SK-N-SH treated with all-trans-retinoic acid at 6 μM for 48 hours (cell line): ENCODE measurements around the gene EFL1.

ENCODE experiments used
- ATAC-seq: fragments of 200-7000 bp; cut with Tn5 transposase; 3 replicates; pipeline ENCODE4 v1.9.1; 2020; ENCODE audit warnings: mild to moderate bottlenecking, moderate library complexity
- ARNTL ChIP-seq: fragments of 450-650 bp; formaldehyde crosslinking; IDR thresholded peaks from 2 replicates; pipeline ENCODE4 v1.5.0; 2020; ENCODE audit warnings: low read depth, mild to moderate bottlenecking, moderate library complexity, borderline replicate concordance
- BACH2 ChIP-seq: fragments of 250-450 bp; sonication (Bioruptor Pico); IDR thresholded peaks from 2 replicates; pipeline ENCODE4 v1.9.0; 2021; ENCODE audit warnings: mild to moderate bottlenecking, borderline replicate concordance
- CREB5 ChIP-seq: fragments of 250-450 bp; sonication (Bioruptor Pico); IDR thresholded peaks from 2 replicates; pipeline ENCODE4 v1.5.1; 2020; ENCODE audit warnings: low read depth, mild to moderate bottlenecking, moderate library complexity
- CSDC2 ChIP-seq: fragments of 250-450 bp; sonication (Bioruptor Pico); IDR thresholded peaks from 2 replicates; pipeline ENCODE4 v1.5.0; 2020; ENCODE audit warnings: mild to moderate bottlenecking, moderate library complexity
- ESRRG ChIP-seq: fragments of 250-450 bp; sonication (Bioruptor Pico); IDR thresholded peaks from 2 replicates; pipeline ENCODE4 v1.6.1; 2021; ENCODE audit warnings: mild to moderate bottlenecking
- GLIS3 ChIP-seq: fragments of 250-450 bp; sonication (Bioruptor Pico); IDR thresholded peaks from 2 replicates; pipeline ENCODE4 v1.5.0; 2020; ENCODE audit warnings: mild to moderate bottlenecking, moderate library complexity
- OSR1 ChIP-seq: fragments of 250-450 bp; sonication (Bioruptor Pico); IDR thresholded peaks from 2 replicates; pipeline ENCODE4 v1.8.0; 2022; ENCODE audit warnings: moderate library complexity, mild to moderate bottlenecking, inconsistent platforms
- PATZ1 ChIP-seq: fragments of 250-450 bp; sonication (Bioruptor Pico); IDR thresholded peaks from 2 replicates; pipeline ENCODE4 v1.8.0; 2020; ENCODE audit warnings: mild to moderate bottlenecking, moderate library complexity, borderline replicate concordance
- PPARA ChIP-seq: fragments of 250-450 bp; sonication (Bioruptor Pico); IDR thresholded peaks from 2 replicates; pipeline ENCODE4 v1.5.0; 2020; ENCODE audit warnings: mild to moderate bottlenecking, borderline replicate concordance
- RARB ChIP-seq: fragments of 250-450 bp; sonication (Bioruptor Pico); IDR thresholded peaks from 2 replicates; pipeline ENCODE4 v1.8.0; 2021; ENCODE audit warnings: mild to moderate bottlenecking, moderate library complexity
- SNAI2 ChIP-seq: fragments of 250-450 bp; sonication (Bioruptor Pico); IDR thresholded peaks from 2 replicates; pipeline ENCODE4 v1.5.0; 2020; ENCODE audit warnings: mild to moderate bottlenecking, moderate library complexity
- TCF4 ChIP-seq: fragments of 250-450 bp; sonication (Bioruptor Pico); IDR thresholded peaks from 2 replicates; pipeline ENCODE4 v1.8.0; 2021; ENCODE audit warnings: mild to moderate bottlenecking, moderate library complexity, borderline replicate concordance
- TOX ChIP-seq: fragments of 250-450 bp; sonication (Bioruptor Pico); IDR thresholded peaks from 2 replicates; pipeline ENCODE4 v1.8.0; 2021; ENCODE audit warnings: mild to moderate bottlenecking, moderate library complexity, borderline replicate concordance
- ZC3H10 ChIP-seq: fragments of 250-450 bp; sonication (Bioruptor Pico); IDR thresholded peaks from 2 replicates; pipeline ENCODE4 v1.5.1; 2021; ENCODE audit warnings: mild to moderate bottlenecking, moderate library complexity
- ZFP3 ChIP-seq: fragments of 250-450 bp; sonication (Bioruptor Pico); IDR thresholded peaks from 2 replicates; pipeline ENCODE4 v1.5.0; 2020; ENCODE audit warnings: mild to moderate bottlenecking, moderate library complexity
- ZFP30 ChIP-seq: fragments of 450-650 bp; formaldehyde crosslinking; IDR thresholded peaks from 2 replicates; pipeline ENCODE4 v1.5.0; 2022; ENCODE audit warnings: mild to moderate bottlenecking, moderate library complexity
- ZNF565 ChIP-seq: fragments of 450-650 bp; formaldehyde crosslinking; conservative IDR thresholded peaks from 2 replicates; pipeline ENCODE4 v1.5.0; 2020; ENCODE audit warnings: low read depth, mild to moderate bottlenecking, moderate library complexity
- ZNF70 ChIP-seq: fragments of 450-650 bp; formaldehyde crosslinking; IDR thresholded peaks from 2 replicates; pipeline ENCODE4 v1.5.0; 2020; ENCODE audit warnings: mild to moderate bottlenecking, moderate library complexity
- TF ChIP-seq, protein P1 (sequence below): fragments of 250-450 bp; sonication (Bioruptor Pico); IDR thresholded peaks from 2 replicates; pipeline ENCODE4 v1.5.0; 2020; ENCODE audit warnings: mild to moderate bottlenecking, moderate library complexity
- TF ChIP-seq, protein P2 (sequence below): fragments of 250-450 bp; sonication (Bioruptor Pico); IDR thresholded peaks from 2 replicates; pipeline ENCODE4 v1.8.0; 2021; ENCODE audit warnings: low read depth, mild to moderate bottlenecking, moderate library complexity, borderline replicate concordance

The EFL1 gene

GRCh38 chr15:82186719-82187406 is 75.7 kb downstream of the EFL1 start:
- ATAC-seq: no peak

GRCh38 chr15:82186161-82186560 is 76.4 kb downstream of the EFL1 start:
- no peak for ATAC-seq
- no peak for TF ChIP-seq ZNF565

More at GRCh38 chr15:82186719-82187406, 75.7 kb downstream of the EFL1 start:
- TF ChIP-seq ZC3H10 (CRISPR knock-in tag) (no peak), CSDC2 (CRISPR knock-in tag) (no peak), ZFP3 (no peak), TOX (CRISPR knock-in tag) (no peak), BACH2 (no peak), OSR1 (CRISPR knock-in tag) (no peak), ZNF565 (no peak), ARNTL (CRISPR knock-in tag) (no peak), CREB5 (CRISPR knock-in tag) (no peak), GLIS3 (CRISPR knock-in tag) (no peak), TCF4 (no peak), SNAI2 (CRISPR knock-in tag) (no peak), PPARA (CRISPR knock-in tag) (no peak), ZNF70 (CRISPR knock-in tag) (no peak), ESRRG (no peak), RARB (CRISPR knock-in tag) (no peak), ZFP30 (no peak)
- TF ChIP-seq, protein P1, sequence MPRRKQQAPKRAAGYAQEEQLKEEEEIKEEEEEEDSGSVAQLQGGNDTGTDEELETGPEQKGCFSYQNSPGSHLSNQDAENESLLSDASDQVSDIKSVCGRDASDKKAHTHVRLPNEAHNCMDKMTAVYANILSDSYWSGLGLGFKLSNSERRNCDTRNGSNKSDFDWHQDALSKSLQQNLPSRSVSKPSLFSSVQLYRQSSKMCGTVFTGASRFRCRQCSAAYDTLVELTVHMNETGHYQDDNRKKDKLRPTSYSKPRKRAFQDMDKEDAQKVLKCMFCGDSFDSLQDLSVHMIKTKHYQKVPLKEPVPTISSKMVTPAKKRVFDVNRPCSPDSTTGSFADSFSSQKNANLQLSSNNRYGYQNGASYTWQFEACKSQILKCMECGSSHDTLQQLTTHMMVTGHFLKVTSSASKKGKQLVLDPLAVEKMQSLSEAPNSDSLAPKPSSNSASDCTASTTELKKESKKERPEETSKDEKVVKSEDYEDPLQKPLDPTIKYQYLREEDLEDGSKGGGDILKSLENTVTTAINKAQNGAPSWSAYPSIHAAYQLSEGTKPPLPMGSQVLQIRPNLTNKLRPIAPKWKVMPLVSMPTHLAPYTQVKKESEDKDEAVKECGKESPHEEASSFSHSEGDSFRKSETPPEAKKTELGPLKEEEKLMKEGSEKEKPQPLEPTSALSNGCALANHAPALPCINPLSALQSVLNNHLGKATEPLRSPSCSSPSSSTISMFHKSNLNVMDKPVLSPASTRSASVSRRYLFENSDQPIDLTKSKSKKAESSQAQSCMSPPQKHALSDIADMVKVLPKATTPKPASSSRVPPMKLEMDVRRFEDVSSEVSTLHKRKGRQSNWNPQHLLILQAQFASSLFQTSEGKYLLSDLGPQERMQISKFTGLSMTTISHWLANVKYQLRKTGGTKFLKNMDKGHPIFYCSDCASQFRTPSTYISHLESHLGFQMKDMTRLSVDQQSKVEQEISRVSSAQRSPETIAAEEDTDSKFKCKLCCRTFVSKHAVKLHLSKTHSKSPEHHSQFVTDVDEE: no peak
- TF ChIP-seq, protein P2, sequence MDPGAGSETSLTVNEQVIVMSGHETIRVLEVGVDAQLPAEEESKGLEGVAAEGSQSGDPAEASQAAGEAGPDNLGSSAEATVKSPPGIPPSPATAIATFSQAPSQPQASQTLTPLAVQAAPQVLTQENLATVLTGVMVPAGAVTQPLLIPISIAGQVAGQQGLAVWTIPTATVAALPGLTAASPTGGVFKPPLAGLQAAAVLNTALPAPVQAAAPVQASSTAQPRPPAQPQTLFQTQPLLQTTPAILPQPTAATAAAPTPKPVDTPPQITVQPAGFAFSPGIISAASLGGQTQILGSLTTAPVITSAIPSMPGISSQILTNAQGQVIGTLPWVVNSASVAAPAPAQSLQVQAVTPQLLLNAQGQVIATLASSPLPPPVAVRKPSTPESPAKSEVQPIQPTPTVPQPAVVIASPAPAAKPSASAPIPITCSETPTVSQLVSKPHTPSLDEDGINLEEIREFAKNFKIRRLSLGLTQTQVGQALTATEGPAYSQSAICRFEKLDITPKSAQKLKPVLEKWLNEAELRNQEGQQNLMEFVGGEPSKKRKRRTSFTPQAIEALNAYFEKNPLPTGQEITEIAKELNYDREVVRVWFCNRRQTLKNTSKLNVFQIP (CRISPR knock-in tag): no peak

GRCh38 chr15:82184776-82185175 is 77.8 kb downstream of the EFL1 start:
- ATAC-seq: no peak
- no peak for TF ChIP-seq PATZ1 (CRISPR knock-in tag)
- TF ChIP-seq OSR1 (CRISPR knock-in tag): no peak
- TF ChIP-seq SNAI2 (CRISPR knock-in tag): no peak
- TF ChIP-seq ZNF70 (CRISPR knock-in tag): no peak

GRCh38 chr15:82184355-82184754 is 78.2 kb downstream of the EFL1 start:
- no peak for ATAC-seq
- TF ChIP-seq ARNTL (CRISPR knock-in tag): no peak
- TF ChIP-seq BACH2: no peak
- TF ChIP-seq RARB (CRISPR knock-in tag): no peak
- TF ChIP-seq, protein P2 (CRISPR knock-in tag): no peak
- TF ChIP-seq TOX (CRISPR knock-in tag): no peak
- no peak for TF ChIP-seq SNAI2 (CRISPR knock-in tag)
- no peak for TF ChIP-seq ZFP30
- TF ChIP-seq ZNF565: no peak
